Urothelium cell line (cell line): ENCODE measurements around the gene PHOX2B.
"Not testable (repeated sequence)": the region's sequence is repeated elsewhere in the genome, so short reads cannot be mapped to it uniquely, and the experiment has no call there.

Experiments used
- DNase-seq: peaks from one replicate; pipeline ENCODE4 v3.0.0; 2011; ENCODE audit warnings: low spot score, mixed read lengths
- FAIRE-seq: peaks from 2 replicates; lab custom pipeline; 2011; peaks lifted over from hg19 to GRCh38; lab: Jason Lieb, UNC

Gene PHOX2B

GRCh38 chr4:41714364-41715000, 34.0 kb downstream of the PHOX2B start:
- no peak for FAIRE-seq

GRCh38 chr4:41713768-41714167, 34.8 kb downstream of the PHOX2B start:
- no peak for DNase-seq
- no peak for FAIRE-seq

More at GRCh38 chr4:41714364-41715000, 34.0 kb downstream of the PHOX2B start:
- no peak for DNase-seq

- no peak for DNase-seq
- FAIRE-seq = peak; percentile 13
Observed at GRCh38 chr4:41712425-41712824, 36.1 kb downstream of the PHOX2B start.

- not testable (repeated sequence) for FAIRE-seq, DNase-seq
Observed at GRCh38 chr4:41711654-41712053, 36.9 kb downstream of the PHOX2B start.

- peak; percentile 60 for DNase-seq
- FAIRE-seq = peak; percentile 56
Observed at GRCh38 chr4:41709844-41710481, 38.6 kb downstream of the PHOX2B start.

- FAIRE-seq (no peak), DNase-seq (no peak)
Observed at GRCh38 chr4:41703785-41704184, 44.7 kb downstream of the PHOX2B start.

GRCh38 chr4:41702770-41703169, 45.8 kb downstream of the PHOX2B start:
- no peak for DNase-seq
- no peak for FAIRE-seq

- DNase-seq = no peak
- FAIRE-seq = peak; percentile 27
Observed at GRCh38 chr4:41701983-41702382, 46.5 kb downstream of the PHOX2B start.

- FAIRE-seq (no peak), DNase-seq (no peak)
Observed at GRCh38 chr4:41696763-41697162, 51.8 kb downstream of the PHOX2B start.

GRCh38 chr4:41696131-41696530, 52.4 kb downstream of the PHOX2B start:
- FAIRE-seq = peak; percentile 72
- DNase-seq = no peak
